Right lobe of liver (tissue), 4 donors: Measurements from ENCODE around the gene PCDHGB7.

Experiments used
- CTCF ChIP-seq, 4 donors: fragments of 200-600 bp in 3 of 4; fragments of 450-650 bp in 1 of 4; IDR thresholded peaks; one replicate each; pipeline versions ENCODE4 v1.5.1 to v1.8.0; 2016 to 2022; ENCODE audit warnings: antibody characterized with exemption in 4 of 4, mild to moderate bottlenecking in 2 of 4
- POLR2A ChIP-seq: fragments of 450-650 bp; IDR thresholded peaks from one replicate; pipeline ENCODE4 v1.6.1; 2017; ENCODE audit warnings: antibody characterized with exemption, mild to moderate bottlenecking
- donor health status: DM: no; HTN: no; CAD: no.
- donor health status: DM: no; HTN: no; CAD: no.
- donor health status: DM: no; HTN: yes; CAD: no.

GRCh38 chr5:141465351-141465750 is 47.9 kb downstream of the PCDHGB7 start:
- TF ChIP-seq CTCF (IDR thresholded peaks at IDR 0.05) (no peak), POLR2A (no peak)
